OCI-LY1 (cell line): ENCODE measurements around the gene HS1BP3.

Experiments used
- H2AFZ ChIP-seq: fragments of 200-600 bp; sonication (generic), shearing (Covaris generic); 2 replicates; pipeline ENCODE4 v1.6.0; 2014; ENCODE audit warnings: antibody characterized with exemption, mild to moderate bottlenecking, low read length
- H3F3A ChIP-seq: fragments of 200-600 bp; sonication (generic), shearing (Covaris generic); 2 replicates; pipeline ENCODE4 v1.6.0; 2014; ENCODE audit warnings: mild to moderate bottlenecking, antibody characterized with exemption, low read length, moderate library complexity; ENCODE audit not compliant: insufficient read depth
- H3K27ac ChIP-seq: fragments of 200-600 bp; sonication (generic); 2 replicates; pipeline ENCODE4 v1.5.1; 2014; ENCODE audit warnings: low read length, mixed run types, mild to moderate bottlenecking, low read depth; ENCODE audit not compliant: poor library complexity, severe bottlenecking
- H3K27me3 ChIP-seq: fragments of 200-600 bp; sonication (generic); 2 replicates; pipeline ENCODE4 v1.6.0; 2014; ENCODE audit warnings: antibody characterized with exemption, mild to moderate bottlenecking, low read length, moderate library complexity; ENCODE audit not compliant: insufficient read depth
- H3K36me3 ChIP-seq: fragments of 200-600 bp; sonication (generic); 2 replicates; pipeline ENCODE4 v1.6.1; 2014; ENCODE audit warnings: mild to moderate bottlenecking, antibody characterized with exemption, low read length, moderate library complexity, mixed read lengths; ENCODE audit not compliant: insufficient read depth
- H3K4me1 ChIP-seq: fragments of 200-600 bp; sonication (generic); 2 replicates; pipeline ENCODE4 v1.5.1; 2014; ENCODE audit warnings: mild to moderate bottlenecking, low read length, moderate library complexity; ENCODE audit not compliant: insufficient read depth, severe bottlenecking
- H3K4me2 ChIP-seq: fragments of 200-600 bp; sonication (generic), shearing (Covaris generic); 2 replicates; pipeline ENCODE4 v1.6.1; 2014; ENCODE audit warnings: low read length
- H3K4me3 ChIP-seq: fragments of 200-600 bp; sonication (generic); 2 replicates; pipeline ENCODE4 v1.5.1; 2014; ENCODE audit warnings: low read length, low read depth, mild to moderate bottlenecking, mixed read lengths; ENCODE audit not compliant: poor library complexity, severe bottlenecking
- H3K79me2 ChIP-seq: fragments of 200-600 bp; shearing (Covaris generic); 2 replicates; pipeline ENCODE4 v1.6.1; 2016; ENCODE audit warnings: mixed run types, low read length, mixed read lengths; ENCODE audit not compliant: insufficient read depth
- H3K9ac ChIP-seq: fragments of 200-600 bp; sonication (generic), shearing (Covaris generic); 2 replicates; pipeline ENCODE4 v1.6.1; 2014; ENCODE audit warnings: mild to moderate bottlenecking, low read length, mixed read lengths
- H3K9me2 ChIP-seq: fragments of 200-600 bp; sonication (generic), shearing (Covaris generic); 2 replicates; pipeline ENCODE4 v1.6.1; 2014; ENCODE audit warnings: low read depth, mild to moderate bottlenecking, low read length, mixed read lengths
- H3K9me3 ChIP-seq: fragments of 200-600 bp; shearing (Covaris generic); 2 replicates; pipeline ENCODE4 v1.6.1; 2014; ENCODE audit warnings: low read length, mixed read lengths
- H4K20me1 ChIP-seq: fragments of 200-600 bp; sonication (generic), shearing (Covaris generic); 2 replicates; pipeline ENCODE4 v1.6.0; 2016; ENCODE audit warnings: mild to moderate bottlenecking, low read length; ENCODE audit not compliant: insufficient read depth
- EZH2 ChIP-seq: fragments of 200-600 bp; sonication (generic), shearing (Covaris generic); IDR thresholded peaks from 2 replicates; pipeline ENCODE4 v1.8.0; 2017; ENCODE audit warnings: borderline replicate concordance, mixed run types, mild to moderate bottlenecking, antibody characterized with exemption, low read length, moderate library complexity, mixed read lengths
- TF ChIP-seq, protein P1 (sequence below): fragments of 200-600 bp; sonication (generic), shearing (Covaris generic); IDR thresholded peaks from 2 replicates; pipeline ENCODE4 v1.5.1; 2017; ENCODE audit warnings: mild to moderate bottlenecking, antibody characterized with exemption, low read length, moderate library complexity, mixed read lengths

The HS1BP3 gene

DNA sequence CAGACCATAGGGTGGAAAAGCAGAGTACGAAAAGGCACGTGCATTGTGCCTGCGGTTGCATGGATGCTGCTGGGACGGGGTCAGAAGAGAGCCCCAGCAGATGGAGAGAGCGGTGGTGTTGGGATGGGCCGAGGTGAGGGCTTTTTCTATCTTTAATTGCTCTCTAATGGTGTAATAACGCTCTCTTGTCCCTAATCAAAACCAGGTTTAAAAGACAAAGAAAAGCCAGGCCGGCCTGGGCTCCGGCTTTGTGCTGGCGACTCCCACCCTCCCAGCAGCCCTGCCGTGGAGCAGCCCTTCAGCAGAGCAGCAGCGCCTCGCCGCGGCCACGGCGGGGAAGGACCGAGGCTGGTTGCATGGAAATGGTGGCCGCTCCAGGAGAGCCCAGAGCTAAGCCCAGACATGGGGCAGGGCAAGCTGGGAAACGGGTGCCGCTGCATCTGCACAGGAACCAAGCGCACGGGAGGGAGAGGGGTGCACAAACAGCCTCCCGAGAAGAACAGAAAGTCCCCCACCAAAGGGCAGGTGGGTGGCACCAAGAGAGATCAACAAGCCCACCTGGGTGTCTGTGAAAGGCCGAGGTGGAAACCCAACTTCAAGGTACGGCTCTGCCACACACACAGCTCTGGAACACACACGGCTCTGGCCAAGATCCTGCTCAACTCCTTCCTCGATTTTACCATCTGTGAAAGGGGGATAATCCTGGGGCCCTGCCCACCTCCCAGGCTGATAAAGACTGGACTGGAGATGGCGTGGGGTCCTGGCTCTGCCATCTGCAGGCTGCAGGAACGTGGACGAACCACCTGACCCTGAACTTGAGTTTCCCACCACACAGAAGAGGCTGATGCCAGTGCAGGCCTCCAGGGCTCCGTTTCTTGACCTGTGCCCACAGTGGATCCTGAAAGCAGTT, 15.0 kb downstream of the HS1BP3 start:
- Histone ChIP-seq H3K4me3 (no peak overlapping the region), H3K27ac (no peak overlapping the region), H3K79me2 (no peaks in the 10 kb centered on the region), H3K4me1 (peaks cover 10% of the 10 kb centered on the region), H3K27me3 (no peaks in the 10 kb centered on the region), H3F3A (no peaks in the 10 kb centered on the region), H2AFZ (no peak overlapping the region), H3K36me3 (no peaks in the 10 kb centered on the region; the same call in 1 of the 2 replicates), H3K9me3 (no peaks in the 10 kb centered on the region), H3K9ac (no peak overlapping the region), H3K4me2 (no peak overlapping the region), H3K9me2 (no peaks in the 10 kb centered on the region), H4K20me1 (no peaks in the 10 kb centered on the region)
- TF ChIP-seq EZH2, result no peak
- TF ChIP-seq, protein P1, sequence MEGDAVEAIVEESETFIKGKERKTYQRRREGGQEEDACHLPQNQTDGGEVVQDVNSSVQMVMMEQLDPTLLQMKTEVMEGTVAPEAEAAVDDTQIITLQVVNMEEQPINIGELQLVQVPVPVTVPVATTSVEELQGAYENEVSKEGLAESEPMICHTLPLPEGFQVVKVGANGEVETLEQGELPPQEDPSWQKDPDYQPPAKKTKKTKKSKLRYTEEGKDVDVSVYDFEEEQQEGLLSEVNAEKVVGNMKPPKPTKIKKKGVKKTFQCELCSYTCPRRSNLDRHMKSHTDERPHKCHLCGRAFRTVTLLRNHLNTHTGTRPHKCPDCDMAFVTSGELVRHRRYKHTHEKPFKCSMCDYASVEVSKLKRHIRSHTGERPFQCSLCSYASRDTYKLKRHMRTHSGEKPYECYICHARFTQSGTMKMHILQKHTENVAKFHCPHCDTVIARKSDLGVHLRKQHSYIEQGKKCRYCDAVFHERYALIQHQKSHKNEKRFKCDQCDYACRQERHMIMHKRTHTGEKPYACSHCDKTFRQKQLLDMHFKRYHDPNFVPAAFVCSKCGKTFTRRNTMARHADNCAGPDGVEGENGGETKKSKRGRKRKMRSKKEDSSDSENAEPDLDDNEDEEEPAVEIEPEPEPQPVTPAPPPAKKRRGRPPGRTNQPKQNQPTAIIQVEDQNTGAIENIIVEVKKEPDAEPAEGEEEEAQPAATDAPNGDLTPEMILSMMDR, result peak; percentile 85

DNA sequence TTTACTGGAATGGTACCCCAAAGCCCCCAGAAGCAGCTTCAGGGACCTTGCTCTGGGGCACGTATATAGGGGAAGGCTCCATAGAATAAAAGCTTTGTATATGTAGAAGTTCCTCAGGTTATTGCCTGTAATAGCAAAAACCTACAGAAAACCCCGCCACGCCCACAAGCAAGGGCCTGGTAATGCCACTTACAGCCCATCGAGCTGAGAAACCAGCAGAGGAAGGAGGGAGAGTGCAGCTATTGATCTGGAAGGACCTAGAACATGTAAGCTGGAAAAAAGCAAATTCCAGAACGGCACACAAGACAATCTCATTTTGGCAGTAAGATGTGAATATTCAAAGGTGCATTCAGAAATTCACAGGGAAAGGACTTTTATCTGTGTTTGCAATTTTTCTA, 15.8 kb downstream of the HS1BP3 start:
- Histone ChIP-seq H4K20me1 (peaks cover 2% of the 10 kb centered on the region; the same call in 1 of the 2 replicates), H3K4me2 (no peak overlapping the region), H3K4me1 (peaks cover 10% of the 10 kb centered on the region)

GRCh38 chr2:20634507-20635112, 16.3 kb downstream of the HS1BP3 start:
- no peak for TF ChIP-seq EZH2
- TF ChIP-seq, protein P1, result no peak
- no peak overlapping the region for H3K27ac ChIP-seq

More for the DNA sequence above, 15.8 kb downstream of the HS1BP3 start:
- Histone ChIP-seq H3K79me2 (no peaks in the 10 kb centered on the region), H2AFZ (no peak overlapping the region), H3K9ac (no peak overlapping the region), H3F3A (no peaks in the 10 kb centered on the region), H3K36me3 (no peaks in the 10 kb centered on the region; the same call in 1 of the 2 replicates), H3K4me3 (no peak overlapping the region), H3K9me3 (no peaks in the 10 kb centered on the region), H3K27ac (no peak overlapping the region), H3K27me3 (no peaks in the 10 kb centered on the region), H3K9me2 (no peaks in the 10 kb centered on the region)
- TF ChIP-seq EZH2, result no peak
- TF ChIP-seq, protein P1, result no peak

More at GRCh38 chr2:20634507-20635112, 16.3 kb downstream of the HS1BP3 start:
- H3K36me3 ChIP-seq, result no peaks in the 10 kb centered on the region; the same call in 1 of the 2 replicates
- H3K27me3 ChIP-seq, result no peaks in the 10 kb centered on the region
- H3K4me2 ChIP-seq, result no peak overlapping the region
- peaks cover 2% of the 10 kb centered on the region; the same call in 1 of the 2 replicates for H4K20me1 ChIP-seq
- H2AFZ ChIP-seq, result no peak overlapping the region
- no peak overlapping the region for H3K9ac ChIP-seq
- H3K9me2 ChIP-seq, result no peaks in the 10 kb centered on the region
- H3K4me3 ChIP-seq, result no peak overlapping the region
- H3F3A ChIP-seq, result no peaks in the 10 kb centered on the region
- H3K4me1 ChIP-seq, result peaks cover 10% of the 10 kb centered on the region
- no peaks in the 10 kb centered on the region for H3K79me2 ChIP-seq
- H3K9me3 ChIP-seq, result no peaks in the 10 kb centered on the region
